Adrenal gland (tissue), 12 donors: ENCODE measurements around the gene STON2. TPM values are rescaled to one million over a fixed set of nuclear protein-coding genes. Genes with fewer than 3 reads are reported as not detected.

ENCODE experiments used
- DNase-seq, 7 donors: peaks; one replicate each; pipeline ENCODE4 v3.0.0-alpha.2; 2019 to 2020
- H3K27ac ChIP-seq, 5 donors: fragments of 200-600 bp; sonication (generic) in 4 of 5; 1 replicate in 3 of 5; 2 replicates in 2 of 5; pipeline versions ENCODE4 v1.5.1 to v1.8.0; 2016 to 2020; ENCODE audit warnings: mild to moderate bottlenecking in 1 of 5
- H3K27me3 ChIP-seq: fragments of 200-600 bp; 2 replicates; pipeline ENCODE4 v1.8.0; 2021
- H3K36me3 ChIP-seq, 2 donors: fragments of 200-600 bp; replicated peaks in 1 of 2; 1 replicate in 1 of 2; 2 replicates in 1 of 2; pipeline versions ENCODE4 v1.5.1 to v1.8.0; 2018 to 2022
- H3K4me1 ChIP-seq, 2 donors: fragments of 200-600 bp; replicated peaks in 1 of 2; 1 replicate in 1 of 2; 2 replicates in 1 of 2; pipeline versions ENCODE4 v1.5.1 to v1.8.0; 2018 to 2021
- H3K4me3 ChIP-seq, 4 donors: fragments of 200-600 bp; sonication (generic) in 3 of 4; one replicate each; pipeline ENCODE4 v1.5.1; 2016 to 2018
- H3K9me3 ChIP-seq, 3 donors: fragments of 200-600 bp; sonication (generic) in 1 of 3; replicated peaks in 1 of 3; 1 replicate in 2 of 3; 2 replicates in 1 of 3; pipeline versions ENCODE4 v1.5.1 to v1.8.0; 2016 to 2021
- CTCF ChIP-seq, 6 experiments: fragments of 450-650 bp in 4 of 6; fragments of 200-600 bp in 2 of 6; sonication (generic) in 1 of 6; IDR thresholded peaks; 1 replicate in 5 of 6; 2 replicates in 1 of 6; pipeline versions ENCODE4 v1.5.1 to v1.8.0; 2016 to 2021; ENCODE audit warnings: antibody characterized with exemption in 6 of 6, mild to moderate bottlenecking in 2 of 6, moderate library complexity in 1 of 6
- POLR2A ChIP-seq, 2 donors: fragments of 450-650 bp; IDR thresholded peaks; one replicate each; pipeline ENCODE4 v1.6.1; 2017; ENCODE audit warnings: antibody characterized with exemption in 2 of 2, mild to moderate bottlenecking in 2 of 2, moderate library complexity in 1 of 2
- WGBS, 4 donors: extraction: QIAGEN DNeasy Blood & Tissue Kit in 2 of 4; methylation state at CpG; one replicate each; pipeline versions ENCODE4 v1.1.5 to v1.1.7; 2013 to 2017; 5-methylcytosine and 5-hydroxymethylcytosine counted together
- intact Hi-C, 2 donors: fragments of 100-400 bp; cut with DNase I; formaldehyde crosslinking; loops; one replicate each; pipeline versions ENCODE4 v1.14.1 to v1.15.0; 2022 to 2023
- polyA plus RNA-seq, 3 donors: library from polyadenylated mRNA; stranded (reverse); fragments of 200-250 nt in 2 of 3; fragments of 350-450 nt in 1 of 3; fragmentation: Illumina TruSeq in 1 of 3; extraction: RNeasy Lipid Tissue Mini Kit (QIAGEN cat#74804) in 1 of 3; gene quantifications; one replicate each; pipeline ENCODE4 v1.2.3, GENCODE V29; 2013 to 2014
- total RNA-seq, 9 donors: library from RNA; depleted of rRNA in 4 of 9; stranded (reverse); fragments of >200 nt in 4 of 9; fragments of 120-200 nt in 1 of 9; fragmentation: NEBNext Ultra II Directional in 1 of 9; extraction: Animal tissue kit (Norgen Biotek cat#: 25700) in 1 of 9; gene quantifications; one replicate each; pipeline versions ENCODE4 v1.1.0 to v1.2.4, GENCODE V29; 2013 to 2023
- donor health status: healthy with polysubstance abuse.
- donor health status: Bipolar disorder and iron deficiency.
- donor health status: DM: yes; HTN: yes; CAD: no.
- donor health status: DM: no; HTN: no; CAD: no.
- donor health status: DM: no; HTN: no; CAD: no.
- donor health status: DM: yes; HTN: yes; CAD: no.

STON2 gene
- total and polyA plus RNA-seq, 12 donors = 0.62 to 15.4 (median 6.7) TPM

- Histone ChIP-seq H3K4me1 (no peaks in the 10 kb centered on the region), H3K36me3 (no peaks in the 10 kb centered on the region), H3K27me3 (no peaks in the 10 kb centered on the region), H3K9me3 (no peaks in the 10 kb centered on the region), H3K4me3 (no peak overlapping the region), H3K27ac (no peak overlapping the region)
- 75 to 100% (median 93%) methylated on average over 1 of the region's 1 CpG for WGBS, 4 donors
- DNase-seq = no peak
- intact Hi-C loops = no loop called here
- TF ChIP-seq CTCF (IDR thresholded peaks at IDR 0.05) = no peak
- no peak for TF ChIP-seq POLR2A (IDR thresholded peaks at IDR 0.05)
These were observed 5.4 kb downstream of the STON2 start for GRCh38 chr14:81394739-81395138.

GRCh38 chr14:81392976-81393643 lies 7.0 kb downstream of the STON2 start:
- intact Hi-C loops = no loop called here

DNA sequence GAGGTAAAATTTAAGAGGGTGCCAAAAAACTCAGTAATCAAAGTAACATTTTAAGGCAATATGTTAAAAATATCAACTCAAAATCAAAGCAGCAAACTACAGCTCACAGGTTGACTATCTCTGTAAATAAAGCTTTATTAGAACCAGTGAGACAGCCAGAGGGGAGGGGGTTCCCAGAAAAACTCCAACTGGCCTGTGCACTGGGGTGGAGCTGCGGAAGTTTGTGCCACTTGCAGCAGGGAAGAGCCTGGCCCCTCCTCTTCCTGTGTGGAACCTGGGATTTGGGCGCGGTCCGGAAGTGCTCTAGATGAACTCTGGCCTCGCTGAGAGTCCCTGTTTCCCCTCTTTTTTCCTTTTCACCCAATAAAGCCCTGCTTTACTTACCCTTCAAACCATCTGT lies 8.1 kb downstream of the STON2 start:
- Histone ChIP-seq H3K4me1 (no peaks in the 10 kb centered on the region), H3K27ac (no peak overlapping the region), H3K27me3 (no peaks in the 10 kb centered on the region), H3K9me3 (no peaks in the 10 kb centered on the region), H3K36me3 (no peaks in the 10 kb centered on the region), H3K4me3 (no peak overlapping the region)
- 78 to 89% (median 87%) methylated on average over 5 of the region's 5 CpGs for WGBS, 4 donors
- no peak for TF ChIP-seq CTCF (IDR thresholded peaks at IDR 0.05)
- no peak for TF ChIP-seq POLR2A (IDR thresholded peaks at IDR 0.05)
- DNase-seq = no peak
- intact Hi-C loops = no loop called here

More at GRCh38 chr14:81392976-81393643, 7.0 kb downstream of the STON2 start:
- no peak overlapping the region for H3K27ac ChIP-seq
- H3K4me3 ChIP-seq = no peak overlapping the region
- no peak for DNase-seq
- no peaks in the 10 kb centered on the region for H3K9me3 ChIP-seq
- H3K27me3 ChIP-seq = no peaks in the 10 kb centered on the region
- no peaks in the 10 kb centered on the region for H3K36me3 ChIP-seq
- H3K4me1 ChIP-seq = no peaks in the 10 kb centered on the region
- WGBS, 4 donors = 60 to 68% (median 64%) methylated on average over 3 to 6 of the region's 6 CpGs
- TF ChIP-seq CTCF (IDR thresholded peaks at IDR 0.05) = no peak
- TF ChIP-seq POLR2A (IDR thresholded peaks at IDR 0.05) = no peak

DNA sequence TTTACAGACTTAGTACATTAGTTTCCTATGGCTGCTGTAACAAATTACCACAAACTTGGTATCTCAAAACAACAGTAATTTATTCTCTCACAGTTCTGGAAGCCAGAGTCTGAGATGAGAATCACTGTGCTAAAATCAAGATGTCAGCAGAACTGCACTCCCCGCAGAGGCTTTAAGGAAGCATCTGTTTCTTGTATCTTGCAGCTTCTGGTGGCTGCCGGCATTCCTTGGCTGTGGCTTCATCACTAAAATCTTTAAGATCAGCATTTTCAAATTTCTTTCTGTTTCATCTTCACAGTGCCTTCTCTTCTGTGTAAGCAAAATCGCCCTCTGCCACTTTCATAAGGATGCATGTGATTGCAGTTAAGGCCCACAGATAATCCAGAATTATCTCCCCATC lies 9.4 kb downstream of the STON2 start:
- intact Hi-C loops = no loop called here
- WGBS, 4 donors = 55 to 77% (median 67%) methylated on average over 3 of the region's 3 CpGs
- H3K9me3 ChIP-seq = no peaks in the 10 kb centered on the region
- no peaks in the 10 kb centered on the region for H3K4me1 ChIP-seq
- no peaks in the 10 kb centered on the region for H3K36me3 ChIP-seq
- no peak overlapping the region for H3K4me3 ChIP-seq
- TF ChIP-seq CTCF (IDR thresholded peaks at IDR 0.05) (no peak), POLR2A (IDR thresholded peaks at IDR 0.05) (no peak)
- peak in 3 of 7 donors; percentile 10 to 41 (median 36) for DNase-seq
- H3K27ac ChIP-seq = no peak overlapping the region
- no peaks in the 10 kb centered on the region for H3K27me3 ChIP-seq
